Islet of Langerhans (tissue), 1 donor: Measurements from ENCODE around the gene RELN.
"Not testable (repeated sequence)": the region's sequence is repeated elsewhere in the genome, so short reads cannot be mapped to it uniquely, and the experiment has no call there.

ENCODE experiments used
- FAIRE-seq: peaks from one replicate; lab custom pipeline; 2011; peaks lifted over from hg19 to GRCh38; lab: Jason Lieb, UNC

Gene RELN

GRCh38 chr7:103833401-103833800, 156.1 kb downstream of the RELN start:
- no peak for FAIRE-seq

GRCh38 chr7:103832438-103832837, 157.0 kb downstream of the RELN start:
- FAIRE-seq, result no peak

GRCh38 chr7:103824251-103824650, 165.2 kb downstream of the RELN start:
- FAIRE-seq, result no peak

- no peak for FAIRE-seq
Measured at GRCh38 chr7:103823084-103823483, 166.4 kb downstream of the RELN start.

GRCh38 chr7:103821092-103821491, 168.4 kb downstream of the RELN start:
- no peak for FAIRE-seq

GRCh38 chr7:103815972-103816371, 173.5 kb downstream of the RELN start:
- not testable (repeated sequence) for FAIRE-seq

GRCh38 chr7:103813970-103814369, 175.5 kb downstream of the RELN start:
- no peak for FAIRE-seq

GRCh38 chr7:103811997-103812396, 177.5 kb downstream of the RELN start:
- no peak for FAIRE-seq

- FAIRE-seq, result no peak
Measured at GRCh38 chr7:103811290-103811689, 178.2 kb downstream of the RELN start.

GRCh38 chr7:103810112-103810744, 179.2 kb downstream of the RELN start:
- FAIRE-seq, result no peak

GRCh38 chr7:103809229-103809994, 180.0 kb downstream of the RELN start:
- no peak for FAIRE-seq

- FAIRE-seq, result no peak
Measured at GRCh38 chr7:103805346-103805745, 184.1 kb downstream of the RELN start.

GRCh38 chr7:103803631-103804030, 185.8 kb downstream of the RELN start:
- no peak for FAIRE-seq

- no peak for FAIRE-seq
Measured at GRCh38 chr7:103799298-103799697, 190.2 kb downstream of the RELN start.

GRCh38 chr7:103797647-103798307, 191.7 kb downstream of the RELN start:
- no peak for FAIRE-seq

- FAIRE-seq, result no peak
Measured at GRCh38 chr7:103796327-103796962, 193.0 kb downstream of the RELN start.

GRCh38 chr7:103795787-103796186, 193.7 kb downstream of the RELN start:
- FAIRE-seq, result no peak

- no peak for FAIRE-seq
Measured at GRCh38 chr7:103795107-103795506, 194.4 kb downstream of the RELN start.

GRCh38 chr7:103794424-103794823, 195.0 kb downstream of the RELN start:
- FAIRE-seq, result no peak

- FAIRE-seq, result no peak
Measured at GRCh38 chr7:103793614-103794013, 195.8 kb downstream of the RELN start.

- FAIRE-seq, result no peak
Measured at GRCh38 chr7:103791894-103792293, 197.6 kb downstream of the RELN start.

- not testable (repeated sequence) for FAIRE-seq
Measured at GRCh38 chr7:103787041-103787440, 202.4 kb downstream of the RELN start.
